Measurements from ENCODE around the gene ITGAV. TPM values are rescaled to one million over a fixed set of nuclear protein-coding genes. Genes with fewer than 3 reads are reported as not detected.

ITGAV gene
- total RNA-seq, 2 experiments from 2014 or later: 2.9 to 3.7 TPM

GRCh38 chr2:186617148-186617547 lies 27.3 kb downstream of the ITGAV start:
- Histone ChIP-seq H3K36me3 (ENCODE audit: insufficient read depth, low read length) (no peaks in the 10 kb centered on the region), H3K4me3 (ENCODE audit: low read length) (no peak overlapping the region), H3K4me1 (ENCODE audit: insufficient read depth, low read length) (no peaks in the 10 kb centered on the region), H3K9me3 (ENCODE audit: control insufficient read depth in 1 of 2, insufficient read depth in 1 of 2, low read length in 2 of 2) (no peaks in the 10 kb centered on the region), H3K27ac (ENCODE audit: low read depth in 1 of 2, low read length in 2 of 2) (no peak overlapping the region), H3K27me3 (ENCODE audit: control insufficient read depth in 1 of 2, insufficient read depth in 2 of 2, low read length in 2 of 2) (no peaks in the 10 kb centered on the region)
- no peak for TF ChIP-seq CTCF (IDR thresholded peaks at IDR 0.05)
- H3K27ac Mint-ChIP-seq: no peak overlapping the region
- H3K4me1 Mint-ChIP-seq (ENCODE audit: low read depth): no peaks in the 10 kb centered on the region
- DNase-seq (no peak), ATAC-seq (ENCODE audit: poor library complexity) (no peak)
- H3K9me3 Mint-ChIP-seq: no peaks in the 10 kb centered on the region
- H3K27me3 Mint-ChIP-seq: no peaks in the 10 kb centered on the region
- intact Hi-C loops (cut with DNase I, micrococcal nuclease): no loop called here
- CTCF ChIA-PET: interaction anchor here (1.4 kb wide), 1 partner anchor 9 kb away, joined by 4 read pairs; no protein-coding TSS in a partner anchor
- H3K4me3 Mint-ChIP-seq: no peak overlapping the region
- H3K36me3 Mint-ChIP-seq (ENCODE audit: low read depth): no peaks in the 10 kb centered on the region
- POLR2A ChIA-PET: no interaction called here

- TF ChIP-seq CTCF (IDR thresholded peaks at IDR 0.05): no peak
- Histone ChIP-seq H3K27me3 (ENCODE audit: control insufficient read depth in 1 of 2, insufficient read depth in 2 of 2, low read length in 2 of 2) (no peaks in the 10 kb centered on the region), H3K4me1 (ENCODE audit: insufficient read depth, low read length) (no peaks in the 10 kb centered on the region), H3K36me3 (ENCODE audit: insufficient read depth, low read length) (no peaks in the 10 kb centered on the region), H3K27ac (ENCODE audit: low read depth in 1 of 2, low read length in 2 of 2) (no peak overlapping the region), H3K4me3 (ENCODE audit: low read length) (no peak overlapping the region), H3K9me3 (ENCODE audit: control insufficient read depth in 1 of 2, insufficient read depth in 1 of 2, low read length in 2 of 2) (no peaks in the 10 kb centered on the region)
- Mint-ChIP-seq H3K4me1 (ENCODE audit: low read depth) (no peaks in the 10 kb centered on the region), H3K4me3 (no peak overlapping the region), H3K9me3 (no peaks in the 10 kb centered on the region), H3K36me3 (ENCODE audit: low read depth) (peaks cover under 1% of the 10 kb centered on the region), H3K27me3 (no peaks in the 10 kb centered on the region), H3K27ac (no peak overlapping the region)
- DNase-seq: no peak
- intact Hi-C loops (cut with DNase I, micrococcal nuclease): loop anchor here in 1 of 2 experiments (1.0 kb wide), 1 partner anchor 11 kb away; no protein-coding TSS in a partner anchor
- ChIA-PET POLR2A (no interaction called here), CTCF (interaction anchor here (1.4 kb wide), 1 partner anchor 9 kb away, joined by 4 read pairs; no protein-coding TSS in a partner anchor)
- ATAC-seq (ENCODE audit: poor library complexity): no peak
These were observed 27.9 kb downstream of the ITGAV start for GRCh38 chr2:186617771-186618170.

- DNase-seq (no peak), ATAC-seq (ENCODE audit: poor library complexity) (no peak)
- Mint-ChIP-seq H3K27ac (no peak overlapping the region), H3K9me3 (no peaks in the 10 kb centered on the region), H3K27me3 (no peaks in the 10 kb centered on the region), H3K4me3 (no peak overlapping the region), H3K36me3 (ENCODE audit: low read depth) (peaks cover 10% of the 10 kb centered on the region), H3K4me1 (ENCODE audit: low read depth) (no peaks in the 10 kb centered on the region)
- Histone ChIP-seq H3K27me3 (ENCODE audit: control insufficient read depth in 1 of 2, insufficient read depth in 2 of 2, low read length in 2 of 2) (no peaks in the 10 kb centered on the region), H3K27ac (ENCODE audit: low read depth in 1 of 2, low read length in 2 of 2) (no peak overlapping the region), H3K9me3 (ENCODE audit: control insufficient read depth in 1 of 2, insufficient read depth in 1 of 2, low read length in 2 of 2) (no peaks in the 10 kb centered on the region), H3K4me3 (ENCODE audit: low read length) (no peak overlapping the region), H3K4me1 (ENCODE audit: insufficient read depth, low read length) (no peaks in the 10 kb centered on the region), H3K36me3 (ENCODE audit: insufficient read depth, low read length) (no peaks in the 10 kb centered on the region)
- POLR2A ChIA-PET: no interaction called here
- CTCF ChIA-PET: no interaction called here
- intact Hi-C loops (cut with DNase I, micrococcal nuclease): loop anchor here in 1 of 2 experiments (1.0 kb wide), 1 partner anchor 12 kb away; no protein-coding TSS in a partner anchor
- TF ChIP-seq CTCF (IDR thresholded peaks at IDR 0.05): no peak
These were observed 28.8 kb downstream of the ITGAV start for GRCh38 chr2:186618696-186619095.

Data from CD4-positive, alpha-beta T cell (primary cell).